SU-DHL-6 (cell line): ENCODE measurements around the gene SRP68.

Experiments
- EZH2phosphoT487 ChIP-seq: fragments of 200-600 bp; sonication (generic), shearing (Covaris generic); conservative IDR thresholded peaks from 2 replicates; pipeline ENCODE4 v1.6.1; 2018; ENCODE audit warnings: mild to moderate bottlenecking, antibody characterized with exemption, low read length, moderate library complexity, mixed read lengths
- TF ChIP-seq, protein P1 (sequence below): fragments of 200-600 bp; sonication (generic); IDR thresholded peaks from one replicate; pipeline ENCODE4 v1.5.1; 2017; ENCODE audit warnings: antibody characterized with exemption, mild to moderate bottlenecking, low read length, moderate library complexity; ENCODE audit not compliant: insufficient read depth, poor library complexity, severe bottlenecking

DNA sequence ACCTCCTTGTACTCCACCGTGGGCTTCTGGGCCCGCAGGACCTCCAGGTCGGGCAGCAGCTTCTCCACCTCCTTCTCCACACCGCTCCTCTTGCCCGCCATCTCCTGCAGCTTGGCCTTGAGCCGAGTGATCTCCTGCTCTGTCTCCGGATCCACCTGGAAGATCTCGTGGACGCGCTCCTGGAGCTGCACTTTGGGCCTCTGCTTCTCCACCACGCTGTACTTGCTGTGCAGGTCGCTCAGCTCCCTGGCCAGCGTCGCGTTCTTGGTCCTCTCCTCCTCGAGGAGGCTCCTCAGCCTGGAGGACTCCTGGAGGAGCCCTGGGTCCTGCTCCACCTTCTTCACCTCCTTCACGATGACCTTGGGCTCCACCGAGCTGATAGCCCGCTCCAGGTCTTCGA is 62.9 kb downstream of the SRP68 start:
- TF ChIP-seq, protein P1, sequence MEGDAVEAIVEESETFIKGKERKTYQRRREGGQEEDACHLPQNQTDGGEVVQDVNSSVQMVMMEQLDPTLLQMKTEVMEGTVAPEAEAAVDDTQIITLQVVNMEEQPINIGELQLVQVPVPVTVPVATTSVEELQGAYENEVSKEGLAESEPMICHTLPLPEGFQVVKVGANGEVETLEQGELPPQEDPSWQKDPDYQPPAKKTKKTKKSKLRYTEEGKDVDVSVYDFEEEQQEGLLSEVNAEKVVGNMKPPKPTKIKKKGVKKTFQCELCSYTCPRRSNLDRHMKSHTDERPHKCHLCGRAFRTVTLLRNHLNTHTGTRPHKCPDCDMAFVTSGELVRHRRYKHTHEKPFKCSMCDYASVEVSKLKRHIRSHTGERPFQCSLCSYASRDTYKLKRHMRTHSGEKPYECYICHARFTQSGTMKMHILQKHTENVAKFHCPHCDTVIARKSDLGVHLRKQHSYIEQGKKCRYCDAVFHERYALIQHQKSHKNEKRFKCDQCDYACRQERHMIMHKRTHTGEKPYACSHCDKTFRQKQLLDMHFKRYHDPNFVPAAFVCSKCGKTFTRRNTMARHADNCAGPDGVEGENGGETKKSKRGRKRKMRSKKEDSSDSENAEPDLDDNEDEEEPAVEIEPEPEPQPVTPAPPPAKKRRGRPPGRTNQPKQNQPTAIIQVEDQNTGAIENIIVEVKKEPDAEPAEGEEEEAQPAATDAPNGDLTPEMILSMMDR: no peak
- TF ChIP-seq EZH2phosphoT487: no peak
